AG04449 (cell line): ENCODE measurements around the gene ITFG1.
"Not testable (repeated sequence)": the region's sequence is repeated elsewhere in the genome, so short reads cannot be mapped to it uniquely, and the experiment has no call there.

Experiments used
- CTCF ChIA-PET: fragments of 350-600 bp; formaldehyde crosslinking; extraction: SDS; loops from one replicate; lab custom pipeline; 2021; ENCODE audit warnings: antibody characterized with exemption; lab: Yijun Ruan, JAX
- POLR2A ChIA-PET: fragments of 400-600, 350-600 bp; formaldehyde crosslinking; extraction: SDS; loops from one replicate; lab custom pipeline; 2020; ENCODE audit warnings: antibody characterized with exemption, inconsistent platforms; lab: Yijun Ruan, JAX
- DNase-seq: peaks from one replicate; pipeline ENCODE4 v3.0.0-alpha.2; 2010; ENCODE audit warnings: low read depth, low spot score
- H3K4me3 ChIP-seq: 2 replicates; pipeline ENCODE4 v1.5.1; 2011; ENCODE audit warnings: low read depth, mild to moderate bottlenecking, control low read depth, low read length
- CTCF ChIP-seq: IDR thresholded peaks from one replicate; pipeline ENCODE4 v1.5.1; 2011; ENCODE audit warnings: mild to moderate bottlenecking, moderate library complexity, low read length, control low read depth, inconsistent platforms; ENCODE audit not compliant: insufficient read depth; ENCODE audit errors: missing control alignments

Gene ITFG1

GRCh38 chr16:47476654-47477345, 15.9 kb upstream of the ITFG1 start:
- CTCF ChIA-PET, result no interaction called here
- POLR2A ChIA-PET, result no interaction called here
- DNase-seq, result no peak
- TF ChIP-seq CTCF, result no peak
- H3K4me3 ChIP-seq, result no peak overlapping the region

GRCh38 chr16:47475786-47476185, 14.9 kb upstream of the ITFG1 start:
- H3K4me3 ChIP-seq, result no peak overlapping the region
- peak; percentile 16 for DNase-seq
- no peak for TF ChIP-seq CTCF
- ChIA-PET CTCF (no interaction called here), POLR2A (interaction anchor here (0.7 to 2.2 kb wide), 2 partner anchors 15 to 169 kb away, joined by 3 to 8 read pairs; partner anchors contain the start of genes ITFG1 and PHKB)

GRCh38 chr16:47473792-47474191, 12.9 kb upstream of the ITFG1 start:
- CTCF ChIA-PET, result no interaction called here
- POLR2A ChIA-PET, result no interaction called here
- TF ChIP-seq CTCF, result no peak

GRCh38 chr16:47473004-47473403, 12.1 kb upstream of the ITFG1 start:
- H3K4me3 ChIP-seq, POLR2A ChIA-PET, CTCF ChIA-PET, DNase-seq: not testable (repeated sequence)

More at GRCh38 chr16:47473792-47474191, 12.9 kb upstream of the ITFG1 start:
- DNase-seq, result no peak
- H3K4me3 ChIP-seq, result no peak overlapping the region

GRCh38 chr16:47470810-47471209, 9.9 kb upstream of the ITFG1 start:
- no peak overlapping the region for H3K4me3 ChIP-seq
- DNase-seq, result no peak
- no peak for TF ChIP-seq CTCF
- ChIA-PET POLR2A (no interaction called here), CTCF (no interaction called here)

- ChIA-PET POLR2A (no interaction called here), CTCF (interaction anchor here (1.5 kb wide), 1 partner anchor 327 kb away, joined by 3 read pairs; the partner anchor contains the start of gene NETO2)
- DNase-seq, result no peak
- no peak for TF ChIP-seq CTCF
- no peak overlapping the region for H3K4me3 ChIP-seq
Measured at GRCh38 chr16:47470211-47470610, 9.3 kb upstream of the ITFG1 start.

- POLR2A ChIA-PET, result no interaction called here
Measured at GRCh38 chr16:47469227-47469626, 8.4 kb upstream of the ITFG1 start.

GRCh38 chr16:47468070-47468689, 7.3 kb upstream of the ITFG1 start:
- POLR2A ChIA-PET, DNase-seq, H3K4me3 ChIP-seq: not testable (repeated sequence)
- CTCF ChIA-PET, result interaction anchor here (1.0 to 1.2 kb wide), 3 partner anchors 324 to 587 kb away, joined by 3 read pairs; partner anchors contain the start of gene NETO2

More at GRCh38 chr16:47469227-47469626, 8.4 kb upstream of the ITFG1 start:
- H3K4me3 ChIP-seq, result no peak overlapping the region
- TF ChIP-seq CTCF, result no peak
- CTCF ChIA-PET, result interaction anchor here (0.9 to 1.5 kb wide), 3 partner anchors 326 to 586 kb away, joined by 3 read pairs; partner anchors contain the start of gene NETO2
- no peak for DNase-seq
